NCI-H345 treated with DMSO at 0.1 percent for 48 hours (cell line): ENCODE data around the gene ISLR2.
A peak's percentile ranks its signal among the peaks of the same experiment; 100 is the strongest.
"Not testable (repeated sequence)": the region's sequence is repeated elsewhere in the genome, so short reads cannot be mapped to it uniquely, and the experiment has no call there.

Experiments used
- DNase-seq: peaks from one replicate; lab custom pipeline; 2025; ENCODE audit not compliant: unreplicated experiment; lab: John Stamatoyannopoulos, UW

The ISLR2 gene

GRCh38 chr15:74130155-74130848 lies at the start of gene ISLR2:
ISLR2 (plus strand) TSS chr15:74130586; CDS start chr15:74132755, 2,169 bp downstream.
- no peak for DNase-seq

- DNase-seq = not testable (repeated sequence)
Measured at GRCh38 chr15:74082450-74082849, 47.9 kb upstream of the ISLR2 start, which contains the start of gene GOLGA6A. GOLGA6A (minus strand) TSS chr15:74082550; CDS start chr15:74082509, 41 bp downstream.

- DNase-seq = not testable (repeated sequence)
Measured at GRCh38 chr15:74094567-74094966, 35.8 kb upstream of the ISLR2 start.

- DNase-seq = not testable (repeated sequence)
Measured at GRCh38 chr15:74095610-74096009, 34.8 kb upstream of the ISLR2 start.

- DNase-seq = not testable (repeated sequence)
Measured at GRCh38 chr15:74096753-74097474, 33.5 kb upstream of the ISLR2 start.

- not testable (repeated sequence) for DNase-seq
Measured at GRCh38 chr15:74099963-74100733, 30.2 kb upstream of the ISLR2 start.

GRCh38 chr15:74108111-74108510 lies 22.3 kb upstream of the ISLR2 start:
- DNase-seq = no peak

GRCh38 chr15:74108611-74109010 lies 21.8 kb upstream of the ISLR2 start:
- DNase-seq = not testable (repeated sequence)

GRCh38 chr15:74109713-74110112 lies 20.7 kb upstream of the ISLR2 start:
- no peak for DNase-seq

- DNase-seq = no peak
Measured at GRCh38 chr15:74120426-74120825, 10.0 kb upstream of the ISLR2 start.

- DNase-seq = no peak
Measured at GRCh38 chr15:74121039-74121438, 9.3 kb upstream of the ISLR2 start.

- DNase-seq = no peak
Measured at GRCh38 chr15:74121858-74122257, 8.5 kb upstream of the ISLR2 start.

- DNase-seq = no peak
Measured at GRCh38 chr15:74122403-74123130, 7.8 kb upstream of the ISLR2 start.

GRCh38 chr15:74123131-74123429 lies 7.3 kb upstream of the ISLR2 start:
- no peak for DNase-seq

- DNase-seq = no peak
Measured at GRCh38 chr15:74123658-74124057, 6.7 kb upstream of the ISLR2 start.

GRCh38 chr15:74124196-74124595 lies 6.2 kb upstream of the ISLR2 start:
- DNase-seq = no peak

GRCh38 chr15:74124759-74125158 lies 5.6 kb upstream of the ISLR2 start:
- DNase-seq = no peak

- peak; percentile 39 for DNase-seq
Measured at GRCh38 chr15:74127255-74127953, 3.0 kb upstream of the ISLR2 start.

- no peak for DNase-seq
Measured at GRCh38 chr15:74127954-74128784, 2.2 kb upstream of the ISLR2 start.
